GM06990 (cell line): ENCODE measurements around the gene ATPAF1.
"Not testable (repeated sequence)": the region's sequence is repeated elsewhere in the genome, so short reads cannot be mapped to it uniquely, and the experiment has no call there.

Experiments used
- DNase-seq: peaks from one replicate; pipeline ENCODE4 v3.0.0-alpha.2; 2011; ENCODE audit not compliant: insufficient read length; ENCODE audit errors: extremely low read depth
- H3K27me3 ChIP-seq: replicated peaks from 2 replicates; pipeline ENCODE4 v1.6.0; 2011; ENCODE audit warnings: low read length; ENCODE audit not compliant: control insufficient read depth, insufficient read depth
- H3K36me3 ChIP-seq: 2 replicates; pipeline ENCODE4 v1.5.1; 2011; ENCODE audit warnings: low read length; ENCODE audit not compliant: control insufficient read depth, insufficient read depth
- H3K4me3 ChIP-seq: replicated peaks from 2 replicates; pipeline ENCODE4 v1.5.1; 2011; ENCODE audit warnings: low read depth, mild to moderate bottlenecking, control low read depth, low read length
- CTCF ChIP-seq: IDR thresholded peaks from 2 replicates; pipeline ENCODE4 v1.5.1; 2011; ENCODE audit warnings: low read length, control low read depth, mild to moderate bottlenecking, inconsistent platforms; ENCODE audit not compliant: insufficient read depth, poor library complexity, severe bottlenecking

Gene ATPAF1

GRCh38 chr1:46657775-46658174 is 10.4 kb downstream of the ATPAF1 start:
- TF ChIP-seq CTCF: no peak
- Histone ChIP-seq H3K4me3 (no peak overlapping the region), H3K27me3 (no peaks in the 10 kb centered on the region), H3K36me3 (peaks cover 1% of the 10 kb centered on the region)
- DNase-seq: no peak

GRCh38 chr1:46656643-46657042 is 11.5 kb downstream of the ATPAF1 start:
- no peak for DNase-seq
- Histone ChIP-seq H3K4me3 (no peak overlapping the region), H3K36me3 (peaks cover 1% of the 10 kb centered on the region), H3K27me3 (no peaks in the 10 kb centered on the region)
- no peak for TF ChIP-seq CTCF

- H3K36me3 ChIP-seq: peaks cover 1% of the 10 kb centered on the region
- H3K27me3 ChIP-seq: no peaks in the 10 kb centered on the region
- no peak for DNase-seq
- no peak for TF ChIP-seq CTCF
- no peak overlapping the region for H3K4me3 ChIP-seq
Observed at GRCh38 chr1:46655848-46656247, 12.3 kb downstream of the ATPAF1 start.

GRCh38 chr1:46654698-46655097 is 13.5 kb downstream of the ATPAF1 start:
- not testable (repeated sequence) for H3K4me3 ChIP-seq, DNase-seq, H3K27me3 ChIP-seq, H3K36me3 ChIP-seq

- no peak overlapping the region for H3K4me3 ChIP-seq
- TF ChIP-seq CTCF: no peak
- peaks cover 1% of the 10 kb centered on the region for H3K36me3 ChIP-seq
- no peaks in the 10 kb centered on the region for H3K27me3 ChIP-seq
- DNase-seq: no peak
Observed at GRCh38 chr1:46654012-46654411, 14.2 kb downstream of the ATPAF1 start.

- Histone ChIP-seq H3K36me3 (peaks cover 1% of the 10 kb centered on the region), H3K4me3 (no peak overlapping the region), H3K27me3 (no peaks in the 10 kb centered on the region)
- TF ChIP-seq CTCF: no peak
- DNase-seq: no peak
Observed at GRCh38 chr1:46653405-46653958, 14.7 kb downstream of the ATPAF1 start.
